RWPE2 (cell line): Measurements from ENCODE around the gene GPX2.

Experiments used
- ATAC-seq: fragments of 200-7000 bp; cut with Tn5 transposase; 3 replicates; pipeline ENCODE4 v1.9.1; 2021; ENCODE audit warnings: low read depth
- DNase-seq: peaks from one replicate; pipeline ENCODE4 v3.0.0-alpha.2; 2020; ENCODE audit warnings: low spot score
- H3K27ac ChIP-seq: fragments of 450-650 bp; 2 replicates; pipeline ENCODE4 v1.5.1; 2017; ENCODE audit warnings: mild to moderate bottlenecking; ENCODE audit not compliant: poor library complexity, severe bottlenecking
- H3K27me3 ChIP-seq: fragments of 250-450 bp; sonication (Bioruptor Pico); 2 replicates; pipeline ENCODE4 v1.5.1; 2021; ENCODE audit warnings: mild to moderate bottlenecking, moderate library complexity; ENCODE audit not compliant: insufficient read depth, poor library complexity, severe bottlenecking
- H3K36me3 ChIP-seq: fragments of 250-450 bp; sonication (Bioruptor Pico); 2 replicates; pipeline ENCODE4 v1.5.1; 2020; ENCODE audit warnings: low read depth, mild to moderate bottlenecking, moderate library complexity
- H3K4me1 ChIP-seq: fragments of 250-450 bp; sonication (Bioruptor Pico); 2 replicates; pipeline ENCODE4 v1.5.1; 2021; ENCODE audit warnings: mild to moderate bottlenecking, moderate library complexity; ENCODE audit not compliant: insufficient read depth, poor library complexity, severe bottlenecking
- H3K4me3 ChIP-seq: fragments of 250-450 bp; sonication (Bioruptor Pico); 2 replicates; pipeline ENCODE4 v1.5.1; 2021; ENCODE audit warnings: mild to moderate bottlenecking, moderate library complexity; ENCODE audit not compliant: severe bottlenecking
- H3K9me3 ChIP-seq: fragments of 250-450 bp; sonication (Bioruptor Pico); 2 replicates; pipeline ENCODE4 v1.5.1; 2021; ENCODE audit warnings: mild to moderate bottlenecking, moderate library complexity; ENCODE audit not compliant: severe bottlenecking
- TF ChIP-seq, protein P1 (sequence below): fragments of 450-650 bp; IDR thresholded peaks from one replicate; pipeline ENCODE4 v1.5.1; 2017; ENCODE audit warnings: mild to moderate bottlenecking, moderate library complexity; ENCODE audit not compliant: poor library complexity, severe bottlenecking

GPX2 gene

GRCh38 chr14:64951291-64951690, 8.7 kb upstream of the GPX2 start:
- Histone ChIP-seq H3K36me3 (no peaks in the 10 kb centered on the region), H3K4me3 (no peak overlapping the region), H3K27me3 (no peaks in the 10 kb centered on the region), H3K9me3 (no peaks in the 10 kb centered on the region), H3K27ac (no peak overlapping the region), H3K4me1 (no peaks in the 10 kb centered on the region)
- DNase-seq (no peak), ATAC-seq (no peak)
- TF ChIP-seq, protein P1, sequence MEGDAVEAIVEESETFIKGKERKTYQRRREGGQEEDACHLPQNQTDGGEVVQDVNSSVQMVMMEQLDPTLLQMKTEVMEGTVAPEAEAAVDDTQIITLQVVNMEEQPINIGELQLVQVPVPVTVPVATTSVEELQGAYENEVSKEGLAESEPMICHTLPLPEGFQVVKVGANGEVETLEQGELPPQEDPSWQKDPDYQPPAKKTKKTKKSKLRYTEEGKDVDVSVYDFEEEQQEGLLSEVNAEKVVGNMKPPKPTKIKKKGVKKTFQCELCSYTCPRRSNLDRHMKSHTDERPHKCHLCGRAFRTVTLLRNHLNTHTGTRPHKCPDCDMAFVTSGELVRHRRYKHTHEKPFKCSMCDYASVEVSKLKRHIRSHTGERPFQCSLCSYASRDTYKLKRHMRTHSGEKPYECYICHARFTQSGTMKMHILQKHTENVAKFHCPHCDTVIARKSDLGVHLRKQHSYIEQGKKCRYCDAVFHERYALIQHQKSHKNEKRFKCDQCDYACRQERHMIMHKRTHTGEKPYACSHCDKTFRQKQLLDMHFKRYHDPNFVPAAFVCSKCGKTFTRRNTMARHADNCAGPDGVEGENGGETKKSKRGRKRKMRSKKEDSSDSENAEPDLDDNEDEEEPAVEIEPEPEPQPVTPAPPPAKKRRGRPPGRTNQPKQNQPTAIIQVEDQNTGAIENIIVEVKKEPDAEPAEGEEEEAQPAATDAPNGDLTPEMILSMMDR = no peak

DNA sequence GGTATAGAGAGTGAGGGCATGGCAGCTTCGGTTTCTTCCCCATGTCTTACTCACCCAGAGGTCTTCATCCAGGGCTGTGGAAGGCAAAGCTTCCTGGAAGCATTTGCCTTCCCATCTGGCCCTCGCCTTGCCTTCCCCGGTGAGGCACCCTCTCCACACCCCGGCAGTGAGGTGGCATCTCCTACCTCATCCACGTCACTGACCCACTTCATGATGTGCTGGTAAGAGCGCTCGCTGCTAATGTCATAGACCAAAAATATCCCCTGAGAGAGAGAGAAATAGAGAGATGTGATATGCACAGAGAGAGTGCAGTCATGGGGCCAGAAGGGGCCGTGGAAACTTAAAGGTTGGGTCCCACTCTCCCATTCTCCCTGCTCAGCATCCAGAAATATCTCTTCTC, 8.3 kb upstream of the GPX2 start:
- H3K4me1 ChIP-seq = no peaks in the 10 kb centered on the region
- no peak overlapping the region for H3K4me3 ChIP-seq
- H3K27ac ChIP-seq = no peak overlapping the region
- TF ChIP-seq, protein P1 = no peak
- H3K9me3 ChIP-seq = no peaks in the 10 kb centered on the region
- no peaks in the 10 kb centered on the region for H3K27me3 ChIP-seq
- H3K36me3 ChIP-seq = no peaks in the 10 kb centered on the region
- ATAC-seq (no peak), DNase-seq (no peak)

GRCh38 chr14:64948612-64949210, 6.2 kb upstream of the GPX2 start:
- H3K27me3 ChIP-seq = no peaks in the 10 kb centered on the region
- H3K36me3 ChIP-seq = no peaks in the 10 kb centered on the region
- H3K4me3 ChIP-seq = no peak overlapping the region
- ATAC-seq (no peak), DNase-seq (peak; percentile 23)
- no peaks in the 10 kb centered on the region for H3K9me3 ChIP-seq
- H3K4me1 ChIP-seq = no peaks in the 10 kb centered on the region
- TF ChIP-seq, protein P1 = no peak
- no peak overlapping the region for H3K27ac ChIP-seq

- H3K4me3 ChIP-seq = no peak overlapping the region
- ATAC-seq = no peak
- H3K4me1 ChIP-seq = peaks cover 3% of the 10 kb centered on the region
- no peaks in the 10 kb centered on the region for H3K36me3 ChIP-seq
- H3K27ac ChIP-seq = no peak overlapping the region
- TF ChIP-seq, protein P1 = no peak
- no peaks in the 10 kb centered on the region for H3K9me3 ChIP-seq
- H3K27me3 ChIP-seq = no peaks in the 10 kb centered on the region
- peak; percentile 51 for DNase-seq
Measured at GRCh38 chr14:64947710-64948611, 5.4 kb upstream of the GPX2 start.
